KMS-11 (cell line): ENCODE results near the gene CCDC24.

Experiments
- H2AFZ ChIP-seq: fragments of 200-600 bp; sonication (generic); 2 replicates; pipeline ENCODE4 v1.6.1; 2016; ENCODE audit warnings: antibody characterized with exemption, mixed run types, low read depth
- H3K27ac ChIP-seq: fragments of 200-600 bp; sonication (generic); 2 replicates; pipeline ENCODE4 v1.6.1; 2016; ENCODE audit warnings: mild to moderate bottlenecking, mixed run types
- H3K27me3 ChIP-seq: fragments of 200-600 bp; sonication (generic); 2 replicates; pipeline ENCODE4 v1.6.1; 2017; ENCODE audit warnings: mild to moderate bottlenecking, low read depth, mixed run types, moderate library complexity; ENCODE audit not compliant: insufficient read depth
- H3K36me3 ChIP-seq: fragments of 200-600 bp; sonication (generic); 2 replicates; pipeline ENCODE4 v1.6.1; 2017; ENCODE audit warnings: mild to moderate bottlenecking, mixed run types; ENCODE audit not compliant: insufficient read depth
- H3K4me1 ChIP-seq: fragments of 200-600 bp; sonication (generic); 2 replicates; pipeline ENCODE4 v1.6.1; 2016; ENCODE audit warnings: mild to moderate bottlenecking, low read depth, mixed run types; ENCODE audit not compliant: poor library complexity, severe bottlenecking
- H3K4me2 ChIP-seq: fragments of 200-600 bp; sonication (generic); 2 replicates; pipeline ENCODE4 v1.7.0; 2016; ENCODE audit warnings: mild to moderate bottlenecking, mixed run types
- H3K4me3 ChIP-seq: fragments of 200-600 bp; sonication (generic); IDR thresholded peaks from 2 replicates; pipeline ENCODE4 v1.6.1; 2017; ENCODE audit warnings: low read depth, low read length, mixed read lengths; ENCODE audit not compliant: insufficient read depth
- H3K79me2 ChIP-seq: fragments of 200-600 bp; sonication (generic); 2 replicates; pipeline ENCODE4 v1.6.1; 2016; ENCODE audit warnings: low read depth, mixed run types; ENCODE audit not compliant: insufficient read depth
- H3K9ac ChIP-seq: fragments of 200-600 bp; sonication (generic); 2 replicates; pipeline ENCODE4 v1.6.1; 2016; ENCODE audit warnings: mild to moderate bottlenecking, mixed run types
- H4K20me1 ChIP-seq: fragments of 200-600 bp; sonication (generic); 2 replicates; pipeline ENCODE4 v1.6.1; 2016; ENCODE audit warnings: mild to moderate bottlenecking, mixed run types; ENCODE audit not compliant: insufficient read depth
- CTCF ChIP-seq: fragments of 200-600 bp; sonication (generic); conservative IDR thresholded peaks from 2 replicates; pipeline ENCODE4 v1.6.1; 2017; ENCODE audit warnings: low read depth, mild to moderate bottlenecking, antibody characterized with exemption, low read length, moderate library complexity, mixed read lengths

CCDC24 gene

GRCh38 chr1:44040846-44041245 lies 49.4 kb downstream of the CCDC24 start:
- Histone ChIP-seq H3K27ac (no peak overlapping the region), H3K36me3 (no peaks in the 10 kb centered on the region), H3K4me1 (peaks cover 11% of the 10 kb centered on the region), H3K27me3 (no peaks in the 10 kb centered on the region), H4K20me1 (no peaks in the 10 kb centered on the region), H3K4me2 (no peak overlapping the region), H3K4me3 (no peak overlapping the region), H3K9ac (no peak overlapping the region), H3K79me2 (no peaks in the 10 kb centered on the region), H2AFZ (no peak overlapping the region)
- no peak for TF ChIP-seq CTCF

GRCh38 chr1:44043176-44044070 lies 52.0 kb downstream of the CCDC24 start:
- Histone ChIP-seq H3K27ac (no peak overlapping the region), H3K36me3 (no peaks in the 10 kb centered on the region), H3K4me1 (no peaks in the 10 kb centered on the region), H3K4me3 (no peak overlapping the region), H4K20me1 (no peaks in the 10 kb centered on the region), H2AFZ (no peak overlapping the region), H3K27me3 (no peaks in the 10 kb centered on the region), H3K9ac (no peak overlapping the region), H3K4me2 (no peak overlapping the region), H3K79me2 (no peaks in the 10 kb centered on the region)
- no peak for TF ChIP-seq CTCF

- no peak overlapping the region for H3K9ac ChIP-seq
- H3K79me2 ChIP-seq, result no peaks in the 10 kb centered on the region
- H3K4me3 ChIP-seq, result no peak overlapping the region
- H3K4me1 ChIP-seq, result no peaks in the 10 kb centered on the region
- no peak overlapping the region for H3K27ac ChIP-seq
- H4K20me1 ChIP-seq, result no peaks in the 10 kb centered on the region
- H3K27me3 ChIP-seq, result no peaks in the 10 kb centered on the region
- no peak for TF ChIP-seq CTCF
- no peaks in the 10 kb centered on the region for H3K36me3 ChIP-seq
- no peak overlapping the region for H3K4me2 ChIP-seq
- H2AFZ ChIP-seq, result no peak overlapping the region
These were observed 52.8 kb downstream of the CCDC24 start for GRCh38 chr1:44044071-44044801.

- Histone ChIP-seq H3K4me2 (no peak overlapping the region), H3K36me3 (no peaks in the 10 kb centered on the region), H3K27me3 (no peaks in the 10 kb centered on the region), H2AFZ (no peak overlapping the region), H3K27ac (no peak overlapping the region), H3K9ac (no peak overlapping the region), H3K79me2 (no peaks in the 10 kb centered on the region), H3K4me1 (no peaks in the 10 kb centered on the region), H4K20me1 (no peaks in the 10 kb centered on the region), H3K4me3 (no peak overlapping the region)
- no peak for TF ChIP-seq CTCF
These were observed 53.7 kb downstream of the CCDC24 start for GRCh38 chr1:44045064-44045463.
